Mucosa of descending colon (tissue), 3 donors: ENCODE measurements around the gene PSMA7. TPM values are rescaled to one million over a fixed set of nuclear protein-coding genes. Genes with fewer than 3 reads are reported as not detected.
A peak's percentile ranks its signal among the peaks of the same experiment; 100 is the strongest.

Experiments used
- ATAC-seq: fragments of 200-7000 bp; cut with Tn5 transposase; one replicate; pipeline ENCODE4 v1.9.1; 2020; ENCODE audit warnings: mild to moderate bottlenecking, moderate library complexity
- DNase-seq, 3 donors: peaks; one replicate each; pipeline ENCODE4 v3.0.0-alpha.2; 2020
- H3K36me3 ChIP-seq: fragments of 200-600 bp; one replicate; pipeline ENCODE4 v1.8.0; 2021; ENCODE audit warnings: low read depth, mild to moderate bottlenecking
- H3K4me1 ChIP-seq: fragments of 200-600 bp; one replicate; pipeline ENCODE4 v1.8.0; 2021; ENCODE audit warnings: low read depth, mild to moderate bottlenecking
- H3K4me3 ChIP-seq: fragments of 200-600 bp; one replicate; pipeline ENCODE4 v1.8.0; 2021; ENCODE audit warnings: mild to moderate bottlenecking
- H3K9me3 ChIP-seq: fragments of 200-600 bp; one replicate; pipeline ENCODE4 v1.8.0; 2021; ENCODE audit warnings: mild to moderate bottlenecking
- CTCF ChIP-seq: fragments of 200-600 bp; IDR thresholded peaks from one replicate; pipeline ENCODE4 v1.8.0; 2022; ENCODE audit warnings: antibody characterized with exemption, mild to moderate bottlenecking
- intact Hi-C, 2 donors: fragments of 100-400 bp; cut with DNase I in 1 of 2; cut with micrococcal nuclease in 1 of 2; formaldehyde crosslinking; loops; one replicate each; pipeline versions ENCODE4 v1.11.0 to v1.11.1; 2022; cut with DNase I, micrococcal nuclease
- total RNA-seq, 3 donors: library from RNA; stranded (reverse); fragmentation: NEBNext Ultra II Directional in 2 of 3; extraction: Animal tissue kit (Norgen Biotek cat#: 25700) in 2 of 3; gene quantifications; one replicate each; pipeline versions ENCODE4 v1.2.1 to v1.2.4, GENCODE V29; 2021 to 2023
- donor health status: DM: no; HTN: no; CAD: no; lungs with moderate emphysema.
- donor health status: DM: no; HTN: no; CAD: no.
- donor health status: DM: no; HTN: yes; CAD: no.

PSMA7 gene
- total RNA-seq, 3 donors from 2014 or later: 129 to 197 (median 194) TPM

- TF ChIP-seq CTCF: no peak
- ATAC-seq (no peak), DNase-seq (peak in 1 of 3 donors; percentile 29)
- no peak overlapping the region for H3K4me3 ChIP-seq
- H3K4me1 ChIP-seq: peaks cover 12% of the 10 kb centered on the region
- intact Hi-C loops: no loop called here
- no peaks in the 10 kb centered on the region for H3K9me3 ChIP-seq
- H3K36me3 ChIP-seq: no peaks in the 10 kb centered on the region
Observed at GRCh38 chr20:62179162-62179504, 35.9 kb upstream of the PSMA7 start.

DNA sequence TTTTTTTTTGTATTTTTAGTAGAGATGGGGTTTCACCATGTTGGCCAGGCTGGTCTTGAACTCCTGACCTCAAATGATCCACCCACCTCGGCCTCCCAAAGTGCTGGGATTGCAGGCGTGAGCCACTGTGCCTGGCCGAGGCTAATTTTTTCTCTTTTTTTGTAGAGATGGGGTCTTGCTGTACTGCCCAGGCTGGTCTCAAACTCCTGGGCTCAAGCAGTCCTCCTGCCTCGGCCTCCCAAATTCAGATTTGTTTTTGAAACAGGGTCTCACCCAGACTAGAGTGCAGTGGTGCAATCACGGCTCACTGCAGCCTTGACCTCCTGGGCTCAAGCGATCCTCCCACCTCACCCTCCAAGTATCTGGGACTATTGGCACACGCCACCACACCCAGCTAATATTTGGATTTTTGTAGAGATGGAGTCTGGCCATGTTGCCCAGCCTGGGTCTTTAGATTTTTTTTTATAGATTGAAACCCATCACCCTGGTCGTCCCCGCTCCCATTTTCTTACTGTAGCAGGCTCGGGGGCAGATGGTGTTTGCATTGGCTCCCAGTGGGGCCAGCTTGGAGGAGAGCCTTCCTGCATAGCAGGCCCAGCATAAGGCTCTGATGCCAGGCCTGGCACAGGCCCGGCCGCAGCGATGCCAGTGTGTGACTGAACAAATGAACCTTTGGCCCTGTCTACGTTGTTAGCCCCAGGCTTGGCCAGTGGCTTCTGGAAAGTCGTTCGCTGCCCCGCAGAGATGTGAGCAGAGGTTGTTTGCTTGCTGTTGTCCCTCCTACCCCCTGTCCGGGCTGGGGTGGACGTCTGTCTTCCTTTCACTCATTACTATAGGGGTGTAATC, 35.3 kb upstream of the PSMA7 start:
- no peak for TF ChIP-seq CTCF
- no peaks in the 10 kb centered on the region for H3K36me3 ChIP-seq
- peak in 1 of 3 donors; percentile 26 for DNase-seq
- no peak overlapping the region for H3K4me3 ChIP-seq
- H3K4me1 ChIP-seq: peaks cover 6% of the 10 kb centered on the region
- intact Hi-C loops: no loop called here
- no peaks in the 10 kb centered on the region for H3K9me3 ChIP-seq
- no peak for ATAC-seq

GRCh38 chr20:62177307-62177706, 34.1 kb upstream of the PSMA7 start:
- Histone ChIP-seq H3K36me3 (no peaks in the 10 kb centered on the region), H3K4me3 (no peak overlapping the region), H3K9me3 (no peaks in the 10 kb centered on the region), H3K4me1 (peaks cover 3% of the 10 kb centered on the region)
- intact Hi-C loops: no loop called here
- DNase-seq: peak in 1 of 3 donors; percentile 12
- no peak for ATAC-seq
- TF ChIP-seq CTCF: no peak

DNA sequence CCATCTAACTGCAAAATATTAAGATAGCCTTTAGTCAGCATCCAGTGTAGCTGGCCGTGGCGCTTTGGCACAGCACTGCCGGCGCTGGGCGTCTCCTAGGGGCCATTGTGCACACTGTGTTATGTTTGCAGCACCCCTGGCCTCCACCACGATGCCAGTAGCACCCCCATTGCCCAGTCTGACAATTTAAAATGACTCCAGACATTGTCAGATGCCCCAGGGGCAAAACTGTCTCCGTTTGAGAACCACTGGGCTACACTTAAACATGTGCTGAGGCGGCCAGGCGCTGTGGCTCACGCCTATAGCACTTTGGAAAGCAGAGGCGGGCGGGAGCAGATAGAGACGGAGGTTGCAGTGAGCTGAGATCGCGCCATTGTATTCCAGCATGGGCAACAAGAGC, 33.7 kb upstream of the PSMA7 start:
- DNase-seq: peak in 1 of 3 donors; percentile 25
- Histone ChIP-seq H3K9me3 (no peaks in the 10 kb centered on the region), H3K4me3 (no peak overlapping the region), H3K4me1 (no peaks in the 10 kb centered on the region), H3K36me3 (no peaks in the 10 kb centered on the region)
- ATAC-seq: no peak
- TF ChIP-seq CTCF: no peak
- intact Hi-C loops: no loop called here

GRCh38 chr20:62175711-62176110, 32.5 kb upstream of the PSMA7 start:
- Histone ChIP-seq H3K36me3 (no peaks in the 10 kb centered on the region), H3K9me3 (no peaks in the 10 kb centered on the region), H3K4me1 (no peaks in the 10 kb centered on the region), H3K4me3 (no peak overlapping the region)
- intact Hi-C loops: no loop called here
- ATAC-seq (no peak), DNase-seq (peak in 1 of 3 donors; percentile 15)
- TF ChIP-seq CTCF: no peak
